NCI-H1092 (cell line): ENCODE data around the gene IQGAP2.
"Not testable (repeated sequence)": the region's sequence is repeated elsewhere in the genome, so short reads cannot be mapped to it uniquely, and the experiment has no call there.

Experiments
- DNase-seq: peaks from one replicate; lab custom pipeline; 2025; lab: John Stamatoyannopoulos, UW

The IQGAP2 gene

GRCh38 chr5:76499507-76500161 is 96.5 kb downstream of the IQGAP2 start:
- no peak for DNase-seq

- no peak for DNase-seq
These were observed 97.7 kb downstream of the IQGAP2 start for GRCh38 chr5:76500633-76501393.

- DNase-seq: no peak
These were observed 100.8 kb downstream of the IQGAP2 start for GRCh38 chr5:76503929-76504328.

DNA sequence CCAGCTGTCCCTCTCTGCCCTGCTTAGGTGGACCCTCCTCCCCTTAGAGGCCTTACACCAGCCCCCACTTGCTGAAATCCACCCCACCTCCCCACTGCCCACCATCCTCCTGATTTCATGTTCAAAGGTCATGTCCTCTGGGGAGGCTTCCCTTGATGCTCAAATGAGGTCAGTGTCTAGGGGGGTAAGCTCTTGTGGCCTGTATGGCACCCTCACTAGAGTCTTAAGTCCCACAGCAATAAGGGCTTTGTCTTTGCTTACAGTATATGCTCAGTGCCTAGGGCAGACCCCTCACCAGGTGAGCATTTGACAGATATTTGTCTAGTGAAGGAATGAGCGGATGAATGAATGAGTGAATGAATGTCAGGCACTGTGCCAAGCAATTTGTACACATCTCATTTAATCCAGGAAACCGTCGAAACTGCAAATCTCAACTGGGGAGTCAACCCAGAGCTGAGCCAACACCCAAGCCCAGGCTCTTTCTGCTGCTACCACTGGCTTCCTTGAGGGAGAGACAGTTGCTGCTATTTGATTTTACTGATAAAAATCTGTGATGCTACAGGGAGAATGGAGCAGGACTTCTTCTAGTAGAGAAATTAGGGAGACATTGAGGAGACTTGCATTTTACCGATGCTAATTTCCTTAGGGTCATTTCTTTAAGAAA is 101.9 kb downstream of the IQGAP2 start:
- no peak for DNase-seq

GRCh38 chr5:76513476-76513875 is 110.4 kb downstream of the IQGAP2 start:
- no peak for DNase-seq

DNA sequence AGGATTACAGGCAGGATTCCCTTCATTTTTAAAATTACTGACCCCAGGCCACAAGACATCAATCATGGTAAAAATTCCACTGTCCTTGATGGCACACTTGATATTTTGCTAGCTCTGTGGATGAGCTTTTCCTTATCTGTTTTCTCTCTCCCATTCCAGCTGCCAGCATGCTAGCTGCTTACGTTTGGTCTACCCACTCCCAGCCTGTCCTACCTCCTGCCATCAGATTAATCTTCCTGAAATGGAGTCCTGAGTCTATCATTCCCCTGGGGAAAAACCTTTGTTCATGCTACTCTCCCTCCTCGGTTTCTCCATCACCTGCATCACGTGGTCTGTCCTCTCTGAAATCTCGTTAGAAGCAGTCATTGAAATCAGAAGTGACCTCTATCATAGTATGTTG is 111.2 kb downstream of the IQGAP2 start:
- no peak for DNase-seq

GRCh38 chr5:76514713-76515112 is 111.6 kb downstream of the IQGAP2 start:
- no peak for DNase-seq

DNA sequence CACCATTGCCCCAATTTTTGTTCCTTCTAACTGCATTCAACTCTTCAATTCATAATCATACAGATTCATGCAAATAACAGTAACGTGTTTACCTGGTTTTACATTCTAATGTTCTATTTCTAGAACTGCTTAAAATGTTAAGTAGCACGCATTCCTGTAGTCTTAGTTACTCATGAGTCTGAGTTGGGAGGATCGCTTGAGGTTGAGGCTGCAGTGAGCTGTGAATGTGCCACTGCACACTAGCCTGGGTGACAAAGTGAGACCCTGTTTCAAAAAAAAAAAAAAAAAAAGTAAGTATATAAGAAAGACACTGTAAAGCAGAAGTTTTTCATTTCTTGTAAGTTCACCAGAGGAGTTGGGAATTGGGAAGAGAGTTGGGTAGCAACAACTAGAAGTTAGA is 114.2 kb downstream of the IQGAP2 start:
- DNase-seq: no peak

- DNase-seq: not testable (repeated sequence)
These were observed 115.2 kb downstream of the IQGAP2 start for GRCh38 chr5:76518246-76518645.

DNA sequence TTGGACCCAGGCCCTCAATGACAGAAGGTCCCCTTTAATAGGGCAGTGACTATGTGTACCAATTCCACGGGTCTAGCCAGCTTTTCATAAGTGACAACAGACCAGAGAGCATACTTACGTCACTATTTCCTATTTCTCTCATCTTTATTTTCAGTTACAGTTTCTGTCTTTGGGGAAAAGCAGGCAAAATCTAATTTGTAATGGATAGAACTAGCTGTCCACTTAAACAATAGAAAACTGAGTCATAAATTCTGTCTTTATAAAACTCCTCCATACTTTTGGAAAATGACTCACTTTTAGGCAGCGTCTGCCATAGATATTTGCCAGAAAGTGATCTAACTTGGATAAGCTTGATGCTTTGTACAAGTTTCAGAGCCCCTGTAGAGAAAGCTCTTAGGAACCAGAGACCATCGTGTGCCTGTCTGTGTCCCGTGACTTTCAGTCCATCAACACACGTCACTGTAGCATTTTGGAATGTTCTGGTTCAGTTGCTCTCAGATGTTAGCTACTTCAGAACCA is 118.2 kb downstream of the IQGAP2 start:
- no peak for DNase-seq

GRCh38 chr5:76522103-76522935 is 119.2 kb downstream of the IQGAP2 start:
- DNase-seq: no peak

DNA sequence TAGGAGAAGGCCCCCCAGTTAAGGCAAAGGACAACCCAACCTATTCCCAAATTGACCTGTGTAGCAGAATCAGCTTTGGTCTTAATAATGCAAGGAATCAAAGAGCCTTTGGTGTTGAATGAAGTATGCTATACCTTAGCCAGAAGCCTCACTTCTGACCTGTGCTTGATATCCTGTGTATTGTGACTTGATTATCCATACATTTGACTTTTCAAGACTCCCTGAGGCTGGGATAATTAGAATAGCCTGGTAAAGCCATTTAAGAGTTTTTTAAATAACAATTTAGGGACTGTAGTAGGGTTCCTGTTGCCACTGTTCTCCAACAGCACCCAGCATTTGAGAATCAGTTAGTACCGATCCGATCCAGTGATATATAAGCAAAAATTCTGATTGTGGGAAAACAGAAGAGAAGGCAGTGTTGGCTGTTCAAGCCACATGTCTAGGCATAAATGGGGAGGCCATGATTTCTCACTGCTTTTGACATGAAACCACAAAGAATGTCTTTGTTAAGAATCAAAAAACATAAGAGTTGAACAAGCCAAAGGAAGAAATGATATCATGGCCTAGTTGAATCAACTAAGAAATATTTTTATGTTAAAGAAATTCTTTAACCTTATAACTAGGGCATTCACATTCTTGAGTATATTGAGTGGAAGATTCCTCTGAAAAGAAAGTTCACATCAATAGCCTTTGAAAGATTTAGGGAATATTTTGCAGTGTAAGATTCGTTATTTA is 121.2 kb downstream of the IQGAP2 start:
- no peak for DNase-seq

- no peak for DNase-seq
These were observed 121.8 kb downstream of the IQGAP2 start for GRCh38 chr5:76524868-76525267.

GRCh38 chr5:76525956-76526355 is 122.9 kb downstream of the IQGAP2 start:
- DNase-seq: no peak

- DNase-seq: no peak
These were observed 124.0 kb downstream of the IQGAP2 start for GRCh38 chr5:76526950-76527583.

DNA sequence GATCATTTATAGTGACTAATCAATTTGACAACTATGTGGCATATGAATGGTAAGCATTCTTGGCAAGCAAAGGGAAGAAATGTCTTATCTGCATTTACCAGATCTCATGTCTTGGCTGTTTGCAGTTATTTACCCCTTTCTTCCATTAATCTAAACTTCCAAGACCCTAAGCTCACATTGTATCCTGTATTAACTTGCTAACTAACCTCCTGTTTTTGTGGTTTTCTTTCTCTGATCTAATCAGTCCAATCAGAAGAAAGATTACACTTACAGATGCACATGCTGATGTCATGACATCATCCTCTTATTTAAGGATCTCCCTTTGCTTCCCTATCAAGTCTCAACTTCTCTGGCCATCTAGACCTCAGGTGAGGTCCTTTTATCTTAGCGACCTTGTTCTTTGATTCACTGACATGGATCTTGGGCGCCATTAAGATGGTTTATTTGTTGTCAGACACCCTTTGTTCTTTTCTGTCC is 124.6 kb downstream of the IQGAP2 start:
- DNase-seq: no peak

GRCh38 chr5:76528547-76529331 is 125.7 kb downstream of the IQGAP2 start:
- no peak for DNase-seq

- no peak for DNase-seq
These were observed 126.6 kb downstream of the IQGAP2 start for GRCh38 chr5:76529464-76530344.

DNA sequence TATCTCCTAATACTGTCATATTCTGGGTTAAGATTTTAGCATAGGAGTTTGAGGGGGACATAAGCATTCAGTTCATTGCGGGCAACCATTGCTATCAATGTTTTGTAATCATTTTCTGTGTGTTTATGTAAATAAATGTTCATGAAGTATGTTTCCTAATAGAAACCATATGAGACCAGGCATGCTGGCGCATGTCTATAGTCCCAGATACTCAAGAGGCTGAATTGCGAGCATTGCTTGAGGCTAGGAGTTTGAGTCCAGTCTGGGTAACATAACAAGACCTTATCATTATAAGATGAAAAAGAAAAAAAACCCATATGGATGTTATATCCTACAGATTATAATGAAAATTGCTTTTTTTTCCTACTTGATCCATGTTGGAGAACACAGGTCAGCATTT is 129.0 kb downstream of the IQGAP2 start:
- no peak for DNase-seq
